ENCODE data around the gene ZAR1.

Gene ZAR1

DNA sequence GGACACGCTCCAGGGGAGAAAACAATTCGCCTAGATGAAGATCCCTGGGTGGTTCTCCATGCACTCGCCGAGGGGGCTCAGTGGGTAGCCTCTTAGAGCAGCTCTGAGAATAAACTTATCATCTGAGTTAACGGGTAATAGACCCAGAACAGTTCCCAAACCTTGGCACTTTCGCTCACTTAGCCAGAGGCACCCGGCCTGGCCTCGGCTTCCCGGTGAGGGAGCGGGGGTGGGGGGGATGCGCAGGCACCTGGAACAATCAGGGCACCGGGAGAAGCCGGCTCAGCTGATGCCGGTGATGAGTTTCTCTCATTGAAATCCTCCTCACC, 405 bp upstream of the ZAR1 start:
- DNase-seq (ENCODE audit: low read depth in 2 of 2) = no peak

DNA sequence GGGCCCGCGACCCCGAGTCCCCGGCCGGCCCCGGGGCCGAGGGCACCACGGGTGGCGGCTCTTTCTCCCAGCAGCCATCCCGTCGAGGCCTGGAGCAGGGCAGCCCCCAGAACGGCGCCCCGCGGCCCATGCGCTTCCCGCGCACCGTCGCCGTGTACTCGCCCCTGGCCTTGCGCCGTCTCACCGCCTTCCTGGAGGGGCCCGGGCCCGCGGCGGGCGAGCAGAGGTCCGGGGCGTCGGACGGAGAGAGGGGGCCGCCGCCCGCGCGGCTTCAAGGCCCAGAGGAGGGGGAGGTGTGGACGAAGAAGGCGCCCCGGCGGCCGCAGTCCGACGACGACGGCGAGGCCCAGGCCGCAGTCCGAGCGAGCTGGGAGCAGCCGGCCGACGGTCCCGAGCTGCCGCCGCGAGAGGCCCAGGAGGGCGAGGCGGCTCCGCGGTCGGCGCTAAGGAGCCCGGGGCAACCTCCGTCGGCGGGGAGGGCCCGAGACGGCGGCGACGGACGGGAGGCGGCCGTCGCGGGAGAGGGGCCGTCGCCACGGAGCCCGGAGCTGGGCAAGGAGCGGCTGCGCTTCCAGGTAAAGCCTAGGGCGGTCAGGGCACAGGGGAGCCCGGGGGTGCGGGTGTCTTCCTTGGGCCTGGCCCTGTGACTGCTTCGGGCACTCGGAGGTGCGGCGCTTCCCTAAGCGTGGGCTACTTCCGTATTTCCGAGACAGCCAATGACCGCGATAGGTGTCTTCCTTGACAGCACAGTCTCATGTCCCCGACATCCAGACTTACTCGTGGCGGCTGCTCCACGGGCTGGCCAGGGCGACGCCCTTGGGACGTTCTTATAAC, 845 bp downstream of the ZAR1 start:
- no peak for DNase-seq (ENCODE audit: low read depth in 2 of 2)

DNA sequence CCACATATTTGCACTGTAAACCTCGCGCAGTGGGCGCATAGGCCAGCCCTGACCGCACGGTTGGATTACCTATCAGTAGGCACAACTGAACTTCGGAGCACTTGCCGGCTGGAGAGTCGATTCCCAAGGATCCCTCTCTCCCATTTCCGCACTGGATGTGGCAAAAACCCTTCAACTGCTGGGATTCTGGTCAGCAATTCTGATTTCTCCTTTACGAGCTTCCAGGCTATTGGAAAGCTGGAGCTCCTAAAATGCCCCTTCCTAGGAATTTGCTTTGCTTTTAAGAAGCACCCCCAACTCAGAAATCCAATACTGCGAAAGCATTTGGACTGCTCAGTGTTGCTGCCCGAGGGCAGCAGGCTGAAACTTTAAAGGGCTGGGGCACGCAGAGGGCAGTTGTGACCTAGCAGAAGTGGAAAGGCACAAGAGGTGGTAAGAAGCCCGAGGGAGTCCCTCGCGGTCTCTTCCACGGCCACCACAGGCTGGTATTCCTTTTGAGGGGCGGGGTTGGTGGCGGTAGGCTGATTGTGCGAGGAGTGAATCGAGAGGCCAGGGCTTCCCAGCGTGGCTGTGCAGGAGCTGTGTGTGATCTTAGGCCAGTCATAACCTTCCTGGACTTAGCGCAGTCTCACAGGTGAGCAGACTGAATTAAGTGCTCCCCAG, 1.6 kb downstream of the ZAR1 start:
- no peak for DNase-seq (ENCODE audit: low read depth in 2 of 2)

DNA sequence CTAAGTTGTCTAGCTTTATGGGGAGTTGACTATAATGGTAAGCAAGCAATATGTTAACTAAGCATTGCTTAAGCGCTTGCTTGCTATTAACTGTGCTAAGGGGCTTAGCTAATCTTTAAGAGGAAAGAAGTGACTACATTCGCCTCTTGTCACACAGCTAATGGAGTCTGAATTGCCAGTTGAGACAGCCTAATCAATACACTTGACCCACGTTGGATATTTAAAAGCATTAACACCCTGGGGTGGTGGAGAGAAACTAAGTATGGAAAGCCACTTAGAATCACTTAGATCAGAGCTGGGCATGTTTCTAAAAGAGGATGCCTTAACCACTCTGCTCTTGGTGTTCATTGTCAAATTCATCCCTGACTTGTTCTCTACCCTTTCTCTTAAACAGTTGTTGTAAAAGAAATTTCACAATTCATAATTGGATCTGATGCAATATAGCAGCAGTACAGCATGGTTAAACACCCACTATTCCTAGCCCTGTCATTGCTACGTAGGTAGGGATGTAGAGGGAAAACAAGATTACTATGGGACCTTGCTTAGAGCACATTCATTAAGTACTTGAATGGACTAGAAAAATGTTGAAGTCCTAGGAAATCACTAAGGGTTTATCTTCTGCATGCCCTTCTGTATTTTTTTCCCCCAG, 3.5 kb downstream of the ZAR1 start:
- no peak for DNase-seq (ENCODE audit: low read depth in 2 of 2)

DNA sequence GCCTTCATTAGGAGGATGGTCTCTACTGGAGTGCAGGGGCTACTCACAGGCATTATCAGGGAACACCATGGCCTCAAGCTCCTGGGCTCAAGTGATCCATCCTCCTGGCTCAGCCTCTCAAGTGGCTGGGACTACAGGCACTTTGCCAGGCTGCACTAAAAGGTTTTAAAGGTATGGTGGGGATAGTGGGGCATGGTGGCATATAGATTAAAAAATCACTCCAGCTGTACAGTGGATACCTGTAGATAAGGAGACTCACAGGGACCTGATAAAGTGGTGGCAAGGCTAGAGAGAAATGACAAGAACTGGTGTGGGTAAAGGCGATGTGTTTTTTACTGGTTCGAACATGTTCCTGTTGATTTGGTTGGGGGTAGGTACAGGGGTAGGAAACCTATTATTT, 5.9 kb downstream of the ZAR1 start:
- no peak for DNase-seq (ENCODE audit: low read depth in 2 of 2)

DNA sequence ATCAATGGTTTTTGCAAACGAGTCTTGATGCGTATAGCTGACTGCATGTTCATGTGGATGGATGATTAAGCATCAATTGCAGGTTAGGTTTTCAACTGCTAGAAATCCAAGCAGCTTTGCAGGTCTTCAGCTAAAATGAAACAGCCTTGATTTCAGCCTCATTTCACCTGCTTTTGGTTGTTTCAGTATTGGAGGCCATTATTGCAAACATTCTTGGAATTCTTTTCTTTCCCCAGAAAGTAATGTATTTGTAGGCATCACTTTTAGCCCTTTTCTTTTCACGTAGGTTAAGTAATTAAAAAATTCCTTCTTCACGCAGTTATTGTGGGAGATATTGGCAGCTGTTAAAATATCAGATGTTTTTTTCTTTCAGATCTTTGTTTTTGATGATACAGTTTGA, 8.8 kb downstream of the ZAR1 start:
- no peak for DNase-seq (ENCODE audit: low read depth in 2 of 2)

DNA sequence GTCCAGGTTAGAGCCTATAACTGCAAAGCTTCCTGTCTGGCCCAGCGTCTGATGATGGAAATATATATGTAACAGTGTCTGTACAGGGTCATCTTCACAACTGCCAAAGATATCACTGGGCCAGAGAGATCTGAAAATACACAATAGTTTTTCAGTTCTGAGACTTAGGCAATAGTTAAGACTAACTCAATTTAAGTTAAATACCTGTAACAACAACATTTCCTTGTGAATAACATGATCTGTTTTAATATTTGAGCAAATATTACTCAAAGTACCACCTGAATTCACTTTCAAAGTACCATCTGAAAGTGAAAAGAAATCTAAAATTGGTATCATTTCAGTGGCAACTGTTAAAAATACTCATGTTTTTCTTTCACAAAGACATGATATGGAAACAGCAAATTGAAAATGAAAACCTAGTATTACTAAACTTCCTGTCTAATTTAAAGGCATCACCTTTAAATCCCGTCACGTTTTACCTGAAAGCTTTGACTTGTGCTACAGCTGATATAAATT, 9.6 kb downstream of the ZAR1 start:
- DNase-seq (ENCODE audit: low read depth in 2 of 2) = no peak

DNA sequence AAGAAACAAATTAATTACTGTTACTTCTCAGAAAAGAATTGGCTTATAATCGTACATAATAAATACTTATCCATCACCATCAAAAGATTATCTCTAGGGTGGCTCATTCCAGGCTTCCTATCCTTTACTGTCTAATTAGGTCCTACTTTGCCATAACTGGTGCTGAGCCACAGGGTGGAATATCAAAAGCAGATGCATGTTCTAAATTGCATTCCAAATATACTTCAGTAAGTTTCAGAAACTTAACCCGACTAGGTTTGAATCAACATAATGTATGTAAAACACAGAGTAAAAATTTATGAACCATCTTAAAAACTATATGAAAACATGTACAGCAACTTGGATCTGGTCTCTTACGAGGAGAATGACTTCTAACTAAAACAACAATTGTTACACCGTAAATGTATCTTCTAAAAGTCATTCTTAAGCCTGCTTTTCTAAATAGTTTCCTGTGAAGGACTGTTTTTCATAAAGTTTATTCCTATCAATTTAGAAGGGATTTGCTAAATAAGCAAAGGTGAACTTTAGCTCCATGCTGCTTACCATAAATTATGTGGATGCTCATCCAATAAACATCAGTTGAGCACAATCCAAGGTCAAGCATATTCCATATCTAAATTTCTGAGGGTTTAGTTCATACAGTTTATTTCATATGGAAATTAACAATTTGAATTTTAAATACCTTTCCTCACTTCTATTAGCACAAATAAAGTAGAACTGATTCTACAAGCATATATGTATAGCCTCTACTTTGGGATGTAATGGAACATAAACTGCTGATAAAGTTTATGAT, 13.4 kb downstream of the ZAR1 start:
- no peak for DNase-seq (ENCODE audit: low read depth in 2 of 2)

DNA sequence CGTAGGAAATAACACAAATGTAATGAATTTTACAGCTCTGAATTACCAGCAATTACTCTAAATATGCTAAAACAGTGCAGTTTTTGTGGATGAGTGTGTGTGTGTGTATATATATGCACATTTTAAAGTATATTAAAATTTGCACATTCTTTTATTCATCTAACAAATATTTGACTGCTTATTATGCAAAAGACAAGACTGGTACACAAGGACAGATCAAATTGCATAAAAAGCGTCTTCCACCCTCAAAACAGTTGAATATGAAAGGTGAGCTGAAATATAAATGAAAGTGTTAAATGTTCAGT, 13.9 kb downstream of the ZAR1 start:
- DNase-seq (ENCODE audit: low read depth in 2 of 2) = no peak

DNA sequence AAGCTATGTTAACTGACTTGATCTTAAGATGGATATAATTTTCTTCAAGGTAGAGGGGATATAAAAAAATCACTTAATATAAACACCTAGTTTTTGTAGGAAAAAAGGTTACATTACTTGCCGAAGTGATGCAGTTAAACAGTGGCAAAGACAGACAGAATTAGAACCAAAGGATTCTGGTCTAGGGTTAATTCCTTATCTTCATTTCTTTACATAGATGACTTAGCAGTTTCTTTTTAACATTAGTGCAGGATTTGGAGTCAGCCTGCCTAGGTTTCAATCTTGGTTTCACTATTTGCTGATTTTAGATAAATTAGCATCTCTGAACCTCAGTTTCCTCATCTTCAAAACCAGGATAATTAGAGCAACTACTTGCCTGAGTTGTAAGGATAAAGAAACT, 14.3 kb downstream of the ZAR1 start:
- no peak for DNase-seq (ENCODE audit: low read depth in 2 of 2)

DNA sequence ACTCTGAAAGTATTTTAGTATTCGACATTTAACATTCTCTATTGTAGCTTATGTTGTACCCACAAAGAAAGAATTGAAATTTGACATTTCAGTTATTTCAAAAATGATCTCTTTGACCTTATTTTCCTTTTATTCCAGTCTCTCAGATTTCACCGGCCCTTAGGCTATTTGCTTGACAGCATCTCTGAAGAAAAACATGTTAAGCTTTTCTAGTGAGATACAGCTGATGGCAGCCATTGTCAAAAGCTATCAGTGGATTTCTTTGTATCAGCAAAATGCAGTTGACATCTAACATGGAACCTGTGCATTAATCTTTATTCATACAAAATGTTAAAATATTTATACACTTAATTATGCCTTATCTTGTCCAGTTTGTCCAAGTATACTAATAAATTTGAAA, 16.7 kb downstream of the ZAR1 start:
- no peak for DNase-seq (ENCODE audit: low read depth in 2 of 2)

DNA sequence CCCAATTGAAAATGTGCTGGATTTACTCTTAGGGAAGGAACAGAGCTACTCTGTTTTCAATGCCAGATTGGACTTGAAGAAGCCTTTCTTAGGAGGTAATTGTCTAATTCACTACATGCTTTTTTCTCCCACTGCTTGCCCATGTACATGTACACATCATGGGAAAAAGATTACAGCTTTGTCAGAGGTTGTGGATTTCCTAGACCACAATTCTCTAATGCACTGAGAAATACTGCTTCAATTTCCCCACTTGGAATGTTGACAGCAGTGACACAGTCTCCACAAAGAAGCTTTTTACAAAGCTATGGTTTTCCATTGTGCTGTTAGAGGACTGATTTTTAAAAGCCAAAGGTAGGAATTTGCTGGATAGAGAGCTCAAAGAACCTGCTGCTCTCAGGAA, 19.5 kb downstream of the ZAR1 start:
- no peak for DNase-seq (ENCODE audit: low read depth in 2 of 2)

DNA sequence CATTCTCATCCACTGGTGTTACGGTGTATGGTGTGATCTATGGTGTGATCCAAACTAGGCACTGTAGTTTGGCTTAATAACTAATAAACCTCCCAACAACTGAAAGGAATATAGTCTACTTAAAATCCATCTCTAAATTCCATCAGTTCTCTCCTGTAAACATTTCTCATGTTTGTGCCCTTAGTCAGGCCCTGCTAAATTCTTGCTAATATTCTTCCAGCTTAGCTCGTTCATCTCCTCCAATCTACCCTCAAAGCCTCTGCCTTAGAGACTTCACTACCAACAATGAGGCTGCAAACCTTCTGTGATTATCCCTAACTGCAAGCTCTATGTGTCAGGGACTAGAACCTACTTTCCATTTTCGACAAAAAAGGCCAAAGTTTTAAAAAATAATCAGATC, 28.1 kb downstream of the ZAR1 start:
- DNase-seq (ENCODE audit: low read depth in 2 of 2) = no peak

DNA sequence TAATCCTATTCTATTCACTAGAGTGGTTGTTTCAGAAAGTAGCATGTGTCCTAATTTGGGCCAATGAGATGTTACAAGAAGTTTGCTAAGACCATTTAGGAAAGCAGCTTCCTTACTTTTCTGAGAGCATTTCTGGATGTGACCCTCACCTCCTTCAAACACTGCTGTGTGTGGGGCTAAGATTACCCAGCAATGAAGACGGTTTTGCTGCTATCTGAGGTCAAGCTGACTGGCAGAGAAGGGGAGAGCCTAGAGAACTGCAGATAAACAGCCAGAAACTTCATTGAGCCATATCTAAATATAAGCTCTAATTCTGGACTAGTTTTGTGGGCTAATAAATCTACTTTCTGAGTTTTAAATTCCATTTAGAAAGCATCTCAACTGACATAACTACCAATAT, 36.4 kb downstream of the ZAR1 start:
- no peak for DNase-seq (ENCODE audit: low read depth in 2 of 2)

DNA sequence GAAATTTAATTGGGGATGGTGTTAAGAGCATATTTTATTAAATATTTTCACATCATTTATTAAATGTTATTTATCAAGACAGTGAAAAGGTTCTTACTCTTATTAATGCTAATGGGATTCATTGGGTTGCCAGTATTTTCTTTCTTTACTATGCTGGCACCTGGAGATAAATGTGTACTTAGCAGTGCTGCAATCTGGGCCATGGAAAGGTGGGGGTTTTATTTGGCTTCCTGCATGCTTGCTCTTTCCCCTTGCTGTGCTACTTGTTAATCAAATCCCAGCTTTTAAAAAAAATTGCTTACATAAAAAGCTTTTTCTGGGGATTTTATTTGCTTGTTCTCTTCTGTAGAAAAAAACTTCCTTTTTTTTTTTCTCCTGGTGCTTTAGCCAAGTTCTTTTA, 48.3 kb downstream of the ZAR1 start:
- no peak for DNase-seq (ENCODE audit: low read depth in 2 of 2)

DNA sequence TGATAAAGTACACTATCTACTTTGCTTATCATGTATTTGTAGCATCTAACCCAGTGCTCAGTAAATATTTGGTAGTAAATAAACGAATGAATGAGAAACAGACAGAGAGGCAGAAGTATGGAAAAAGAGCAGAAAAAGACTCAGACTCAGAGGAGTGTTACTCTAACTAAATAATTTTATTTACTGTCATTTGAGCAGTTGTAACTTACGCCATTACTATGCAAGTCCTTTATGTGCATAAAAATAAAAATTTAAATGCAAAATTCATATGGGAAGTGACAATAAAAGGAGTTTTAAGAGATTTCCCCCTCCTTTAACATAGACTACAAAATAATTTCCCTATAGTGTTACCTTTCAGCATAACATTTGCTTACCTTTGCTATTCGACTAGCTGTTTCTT, 49.5 kb downstream of the ZAR1 start:
- no peak for DNase-seq (ENCODE audit: low read depth in 2 of 2)

DNA sequence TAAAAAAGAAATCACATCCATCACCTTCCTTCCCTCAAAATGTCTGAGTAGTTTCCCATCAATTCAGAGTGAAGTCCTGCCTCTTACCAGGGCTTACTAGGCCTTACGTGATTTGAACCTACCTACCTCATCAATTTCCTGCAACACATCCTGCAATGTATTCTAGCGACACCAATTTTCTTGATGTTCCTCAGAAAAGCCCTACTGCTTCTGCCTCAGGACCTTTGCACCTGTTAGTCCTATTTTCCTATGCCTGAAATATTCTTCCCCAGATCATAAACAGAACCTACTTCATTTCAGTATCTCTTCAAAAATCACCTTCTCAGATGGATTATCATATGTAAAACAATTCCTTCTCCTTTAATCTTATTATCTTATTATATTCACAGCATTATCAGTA, 52.8 kb downstream of the ZAR1 start:
- DNase-seq (ENCODE audit: low read depth in 2 of 2) = no peak

DNA sequence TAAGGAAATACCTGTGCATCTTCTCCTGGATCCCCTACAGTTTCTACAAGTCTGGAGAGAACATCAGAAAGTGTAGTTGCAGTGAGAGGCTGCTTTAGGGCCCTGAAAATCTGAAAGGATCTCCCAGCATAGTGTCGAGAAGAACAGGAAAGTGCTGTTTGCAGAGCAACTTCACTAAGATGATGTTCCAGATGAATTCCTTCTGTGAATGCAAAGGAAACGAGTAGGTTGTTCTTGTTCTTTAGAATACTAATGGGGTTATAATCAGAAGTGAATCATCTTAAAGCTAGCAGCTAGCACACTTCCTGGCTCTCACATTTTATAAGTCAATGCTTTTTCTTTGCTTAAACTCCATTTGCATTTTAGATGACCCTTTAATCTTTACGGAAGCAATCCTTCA, 53.7 kb downstream of the ZAR1 start:
- DNase-seq (ENCODE audit: low read depth in 2 of 2) = no peak
